Stimulated activated CD4-positive, alpha-beta T cell treated with anti-CD3 and anti-CD28 coated beads, Interleukin-1b, Interleukin-23, amount 100 ng/mL, for 1 hour (primary cell): ENCODE measurements around the gene RBM17.
"Not testable (repeated sequence)": the region's sequence is repeated elsewhere in the genome, so short reads cannot be mapped to it uniquely, and the experiment has no call there.

Source experiments
- DNase-seq, 2 donors: peaks; one replicate each; pipeline ENCODE4 v3.0.0-alpha.2; 2020; ENCODE audit warnings: low read depth in 2 of 2

The RBM17 gene

GRCh38 chr10:6161921-6162320 is 73.1 kb downstream of the RBM17 start:
- DNase-seq, result no peak

GRCh38 chr10:6162589-6163356 is 73.9 kb downstream of the RBM17 start:
- no peak for DNase-seq

- DNase-seq, result peak; percentile 82 to 92
Observed at GRCh38 chr10:6163364-6164270, 74.8 kb downstream of the RBM17 start.

- no peak for DNase-seq
Observed at GRCh38 chr10:6164271-6165095, 75.6 kb downstream of the RBM17 start.

GRCh38 chr10:6165221-6165725 is 76.4 kb downstream of the RBM17 start:
- DNase-seq, result no peak

- DNase-seq, result not testable (repeated sequence)
Observed at GRCh38 chr10:6165933-6166332, 77.1 kb downstream of the RBM17 start.
